Kidney epithelial cell (primary cell): ENCODE data around the gene CFAP299. TPM values are rescaled to one million over a fixed set of nuclear protein-coding genes. Genes with fewer than 3 reads are reported as not detected.

Experiments
- DNase-seq: peaks from one replicate; pipeline ENCODE4 v3.0.0-alpha.2; 2010; ENCODE audit warnings: low read depth
- H3K27me3 ChIP-seq: 2 replicates; pipeline ENCODE4 v1.6.0; 2011; ENCODE audit warnings: low read length; ENCODE audit not compliant: control insufficient read depth, insufficient read depth
- H3K36me3 ChIP-seq: 2 replicates; pipeline ENCODE4 v1.5.1; 2011; ENCODE audit warnings: low read length; ENCODE audit not compliant: control insufficient read depth, insufficient read depth
- H3K4me3 ChIP-seq: 2 replicates; pipeline ENCODE4 v1.5.1; 2011; ENCODE audit warnings: low read depth, mild to moderate bottlenecking, control low read depth, low read length
- CTCF ChIP-seq: IDR thresholded peaks from 2 replicates; pipeline ENCODE4 v1.5.1; 2011; ENCODE audit warnings: mild to moderate bottlenecking, moderate library complexity, low read length, control low read depth, inconsistent platforms; ENCODE audit not compliant: insufficient read depth, poor library complexity, severe bottlenecking
- total RNA-seq: library from RNA; depleted of rRNA; stranded (reverse); fragments of >200 nt; gene quantifications from 2 replicates; pipeline ENCODE4 v1.2.3, GENCODE V29; 2015

The CFAP299 gene
- total RNA-seq, 1 donor from 2014 or later = not detected

- Histone ChIP-seq H3K4me3 (no peak overlapping the region), H3K36me3 (no peaks in the 10 kb centered on the region), H3K27me3 (no peaks in the 10 kb centered on the region)
- TF ChIP-seq CTCF = no peak
- no peak for DNase-seq
Measured at GRCh38 chr4:80486603-80487002, 151.1 kb downstream of the CFAP299 start.

GRCh38 chr4:80489798-80490197, 154.3 kb downstream of the CFAP299 start:
- no peak for DNase-seq
- no peaks in the 10 kb centered on the region for H3K36me3 ChIP-seq
- no peak overlapping the region for H3K4me3 ChIP-seq
- no peak for TF ChIP-seq CTCF
- H3K27me3 ChIP-seq = no peaks in the 10 kb centered on the region

GRCh38 chr4:80492761-80493160, 157.2 kb downstream of the CFAP299 start:
- DNase-seq = no peak
- no peak for TF ChIP-seq CTCF

GRCh38 chr4:80495865-80496264, 160.3 kb downstream of the CFAP299 start:
- no peak for DNase-seq
- H3K36me3 ChIP-seq = no peaks in the 10 kb centered on the region
- no peak for TF ChIP-seq CTCF
- no peak overlapping the region for H3K4me3 ChIP-seq
- no peaks in the 10 kb centered on the region for H3K27me3 ChIP-seq

More at GRCh38 chr4:80492761-80493160, 157.2 kb downstream of the CFAP299 start:
- H3K36me3 ChIP-seq = no peaks in the 10 kb centered on the region
- H3K4me3 ChIP-seq = no peak overlapping the region
- no peaks in the 10 kb centered on the region for H3K27me3 ChIP-seq

- H3K4me3 ChIP-seq = no peak overlapping the region
- no peaks in the 10 kb centered on the region for H3K36me3 ChIP-seq
- no peak for TF ChIP-seq CTCF
- no peaks in the 10 kb centered on the region for H3K27me3 ChIP-seq
- no peak for DNase-seq
Measured at GRCh38 chr4:80498725-80499124, 163.2 kb downstream of the CFAP299 start.

- Histone ChIP-seq H3K36me3 (no peaks in the 10 kb centered on the region), H3K27me3 (no peaks in the 10 kb centered on the region), H3K4me3 (no peak overlapping the region)
- no peak for DNase-seq
- TF ChIP-seq CTCF = no peak
Measured at GRCh38 chr4:80500613-80501012, 165.1 kb downstream of the CFAP299 start.
